ENCODE results near the gene SCN2A.
"Not testable (repeated sequence)": the region's sequence is repeated elsewhere in the genome, so short reads cannot be mapped to it uniquely, and the experiment has no call there.

Gene SCN2A

DNA sequence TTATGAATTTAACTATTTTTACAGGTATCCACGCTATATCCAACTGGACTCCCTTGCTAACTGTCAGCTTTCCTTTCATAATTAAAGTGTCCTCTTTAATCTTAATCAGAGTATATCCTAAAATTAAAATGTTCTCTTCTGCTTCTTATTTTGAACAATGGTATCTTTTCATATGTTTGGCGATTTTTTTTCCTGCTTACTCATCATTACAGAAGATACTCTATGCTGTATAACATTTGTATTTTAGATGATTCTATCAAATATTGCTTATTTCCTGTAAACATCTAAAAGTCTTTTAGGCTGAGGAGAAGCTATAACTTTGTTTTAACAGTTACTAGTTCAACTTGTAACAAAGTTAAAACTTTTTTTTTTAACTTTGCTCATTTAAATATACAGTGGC lies 17.4 kb downstream of the SCN2A start:
- no peak for DNase-seq

- not testable (repeated sequence) for DNase-seq
Measured at GRCh38 chr2:165260347-165260746, 21.1 kb downstream of the SCN2A start.

DNA sequence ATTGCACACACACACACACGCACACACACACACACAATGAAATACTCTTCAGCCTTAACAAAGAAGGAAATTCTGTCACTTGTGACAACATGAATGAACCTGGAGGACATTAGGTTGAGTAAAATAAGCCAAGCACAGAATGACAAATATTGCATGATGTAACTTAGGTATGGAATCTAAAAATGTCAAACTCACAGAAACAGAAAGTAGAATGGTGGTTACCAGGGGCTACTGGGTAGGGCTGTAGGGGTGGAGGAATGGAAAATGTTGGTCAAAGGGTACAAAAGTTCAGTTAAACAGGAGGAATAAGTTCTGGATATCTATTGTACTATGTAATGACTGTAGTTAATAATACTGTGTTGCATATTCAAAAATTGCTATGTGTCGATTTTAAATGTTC lies 29.5 kb downstream of the SCN2A start:
- DNase-seq: no peak

GRCh38 chr2:165273176-165273575 lies 34.0 kb downstream of the SCN2A start:
- DNase-seq: no peak

DNA sequence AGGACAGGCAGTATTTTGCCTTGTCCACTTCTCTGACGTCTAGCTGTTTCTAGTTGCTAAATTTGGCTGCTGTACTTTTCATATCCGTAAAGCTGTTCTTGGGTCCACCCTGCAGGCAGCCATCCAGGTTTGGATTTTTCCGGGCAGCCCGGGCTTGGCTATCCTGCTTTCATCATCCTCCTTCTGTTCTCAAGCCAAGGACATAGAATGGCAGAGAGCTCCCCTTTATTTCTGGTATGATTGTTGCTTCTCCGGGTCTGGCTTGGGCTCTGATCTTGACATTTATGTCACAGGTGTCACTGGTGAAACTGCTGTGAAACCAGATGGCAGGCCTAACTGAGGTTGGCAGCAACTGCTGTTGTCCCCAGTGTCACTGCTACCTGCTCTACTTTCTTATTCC lies 35.5 kb downstream of the SCN2A start:
- no peak for DNase-seq

GRCh38 chr2:165275932-165276331 lies 36.7 kb downstream of the SCN2A start:
- no peak for DNase-seq

GRCh38 chr2:165277295-165277694 lies 38.1 kb downstream of the SCN2A start:
- DNase-seq: no peak

GRCh38 chr2:165277860-165278656 lies 38.8 kb downstream of the SCN2A start:
- DNase-seq: no peak

DNA sequence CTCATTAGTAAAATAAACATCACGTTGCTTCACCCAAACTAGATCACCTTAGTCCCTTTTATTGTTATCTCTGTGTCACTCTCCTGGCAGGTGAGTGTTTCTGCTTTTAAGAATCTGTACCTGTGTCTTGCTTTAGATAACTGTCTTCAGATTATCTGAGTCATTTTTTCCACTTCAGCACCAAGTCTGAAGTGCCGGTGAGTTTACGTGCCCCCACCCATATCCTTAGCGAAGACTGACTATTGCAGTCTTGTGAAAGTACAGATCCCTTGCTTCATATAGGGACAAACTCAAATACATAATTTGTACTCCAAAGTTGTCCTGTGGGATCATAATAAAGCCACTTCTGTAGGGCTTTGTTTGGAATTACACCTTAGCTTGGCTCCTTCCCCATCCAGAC lies 41.1 kb downstream of the SCN2A start:
- no peak for DNase-seq

DNA sequence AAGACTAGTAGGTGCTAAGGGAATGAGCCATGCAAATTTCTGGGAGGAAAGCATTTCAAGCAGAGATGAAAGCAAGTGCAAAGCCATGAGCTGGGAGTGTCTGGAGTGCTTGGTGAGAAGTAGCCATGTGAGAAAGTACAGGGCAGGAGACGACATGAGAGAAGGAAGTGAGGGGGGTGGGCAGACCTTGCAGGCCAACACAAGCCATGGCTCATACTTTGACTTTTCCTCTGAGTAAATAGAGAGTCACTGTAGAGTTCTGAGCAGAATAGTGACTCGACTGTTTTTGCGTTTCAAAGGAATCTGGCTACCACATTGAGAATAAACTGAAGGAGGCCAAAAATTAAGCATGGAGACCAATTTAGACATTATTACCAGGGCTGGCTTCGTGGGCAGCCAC lies 42.2 kb downstream of the SCN2A start:
- no peak for DNase-seq

- no peak for DNase-seq
Measured at GRCh38 chr2:165283342-165283741, 44.1 kb downstream of the SCN2A start.

DNA sequence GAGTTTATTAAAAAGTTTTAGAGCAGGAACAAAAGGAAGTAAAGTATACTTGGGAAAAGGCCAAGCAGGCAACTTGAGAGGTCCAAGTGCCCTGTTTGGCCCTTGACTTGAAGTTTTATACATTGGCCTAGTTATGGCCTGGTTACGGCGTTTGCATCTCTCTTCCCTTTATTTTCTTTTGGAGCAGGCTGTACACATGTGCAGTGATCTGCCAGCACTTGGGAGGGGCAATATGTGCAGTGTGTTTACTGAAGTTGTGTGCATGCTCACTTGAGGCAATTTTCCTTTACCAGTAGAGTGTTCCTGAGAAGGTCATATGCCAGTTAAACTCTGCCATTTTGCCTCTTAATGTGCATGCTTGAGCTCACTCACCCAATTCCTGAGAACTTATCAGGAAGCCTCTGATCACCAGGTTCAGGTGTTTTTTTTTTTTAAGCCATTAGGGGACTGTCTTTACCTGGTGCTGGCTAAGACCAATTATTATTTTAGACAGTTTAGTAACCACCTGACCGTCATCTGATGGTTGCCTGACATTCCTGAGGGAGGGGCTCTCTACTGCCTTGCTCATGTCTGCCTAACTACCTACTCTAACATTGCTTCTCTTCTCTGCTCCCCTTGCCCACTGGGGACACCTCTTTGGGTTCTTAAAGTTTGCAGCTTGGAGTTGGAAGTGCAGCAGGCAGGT lies 48.0 kb downstream of the SCN2A start:
- no peak for DNase-seq

- no peak for DNase-seq
Measured at GRCh38 chr2:165289069-165289468, 49.9 kb downstream of the SCN2A start.

GRCh38 chr2:165293440-165294420 lies 54.5 kb downstream of the SCN2A start:
- DNase-seq: no peak

- DNase-seq: no peak
Measured at GRCh38 chr2:165294912-165295311, 55.7 kb downstream of the SCN2A start.

GRCh38 chr2:165295643-165296042 lies 56.4 kb downstream of the SCN2A start:
- DNase-seq: no peak

DNA sequence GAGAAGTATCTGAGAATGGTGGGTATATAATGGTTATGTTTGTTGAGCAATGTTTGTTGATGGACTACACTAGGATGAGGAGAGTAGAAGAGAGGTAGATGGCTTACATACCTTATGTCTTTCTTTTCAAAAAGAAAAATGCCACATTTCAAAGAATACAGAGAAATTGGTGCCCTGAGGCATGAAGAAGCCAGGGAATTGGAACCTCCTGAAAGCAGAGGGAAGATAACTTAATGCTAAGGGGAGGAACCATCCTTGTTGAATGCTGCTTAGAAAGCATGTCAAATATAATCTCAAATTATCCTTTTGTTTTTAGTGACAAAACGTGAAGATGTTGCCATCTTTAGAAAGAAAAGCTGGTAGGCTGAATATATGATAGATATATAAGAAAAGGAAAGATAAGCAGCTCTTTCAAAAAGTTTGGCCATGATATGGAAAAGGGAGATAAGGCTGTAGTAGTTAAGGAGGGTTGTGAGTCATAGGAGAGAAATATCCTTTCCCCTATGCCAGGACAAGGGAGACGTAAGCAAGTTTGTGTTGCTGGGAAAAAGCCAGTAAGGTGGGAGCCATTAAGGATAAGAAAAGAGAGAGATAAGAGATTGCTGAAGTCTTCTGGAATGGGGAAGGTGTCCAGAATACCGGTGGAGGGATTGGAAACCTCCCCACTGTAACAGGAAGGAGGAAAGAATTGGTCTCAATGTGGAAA lies 66.3 kb downstream of the SCN2A start:
- DNase-seq: no peak

GRCh38 chr2:165307317-165307716 lies 68.1 kb downstream of the SCN2A start:
- DNase-seq: no peak

- DNase-seq: no peak
Measured at GRCh38 chr2:165311949-165312348, 72.7 kb downstream of the SCN2A start.

DNA sequence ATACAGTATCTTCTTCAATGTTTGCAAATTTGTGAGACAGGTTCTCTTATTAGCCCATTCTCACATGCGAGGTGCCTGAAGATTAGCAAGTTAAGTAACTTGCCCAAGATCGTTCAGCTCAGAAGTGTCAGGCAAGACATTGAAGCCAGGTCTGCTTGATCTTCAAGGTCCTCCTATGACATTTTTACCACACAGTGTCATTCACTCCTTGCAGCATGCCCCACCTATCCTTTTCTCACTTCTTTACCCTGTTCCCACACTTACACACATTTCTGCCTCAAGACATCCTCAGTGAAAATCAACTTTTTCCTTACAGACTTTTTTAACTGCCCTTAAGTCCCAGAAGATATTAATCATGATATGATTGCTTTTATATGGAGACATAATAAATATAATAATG lies 73.8 kb downstream of the SCN2A start:
- no peak for DNase-seq

DNA sequence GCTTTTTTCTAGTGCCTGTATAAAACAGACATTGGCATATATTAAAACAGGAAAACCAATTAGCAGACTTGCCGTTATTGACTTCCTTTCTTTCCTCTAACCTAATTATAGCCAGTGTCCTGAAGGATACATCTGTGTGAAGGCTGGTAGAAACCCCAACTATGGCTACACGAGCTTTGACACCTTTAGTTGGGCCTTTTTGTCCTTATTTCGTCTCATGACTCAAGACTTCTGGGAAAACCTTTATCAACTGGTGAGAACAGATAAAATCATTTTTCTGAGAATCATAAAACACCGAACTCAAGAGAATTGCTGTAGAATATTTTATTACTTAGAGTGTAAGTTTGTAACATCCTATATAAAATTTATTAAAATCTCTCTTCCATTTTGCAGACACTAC lies 74.3 kb downstream of the SCN2A start:
- DNase-seq: no peak

DNA sequence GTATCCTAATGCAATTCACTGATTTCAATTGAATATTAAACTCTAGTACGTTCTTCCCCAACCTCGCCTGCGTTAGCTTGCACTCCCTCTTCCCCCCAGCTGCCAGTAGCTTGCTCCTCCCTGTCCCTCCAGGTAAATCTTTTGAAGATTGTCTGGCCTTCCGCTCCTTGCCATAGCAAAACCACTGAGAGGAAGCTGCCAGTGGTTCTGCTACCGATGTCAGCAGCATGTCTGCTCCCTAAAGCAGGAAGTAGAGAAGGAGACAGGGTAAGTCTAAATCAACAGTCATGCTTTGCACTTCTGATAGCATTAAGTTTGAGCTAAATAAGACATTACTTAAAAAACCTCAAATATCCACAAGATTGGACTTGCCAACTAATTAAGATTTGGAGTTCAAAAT lies 89.1 kb downstream of the SCN2A start:
- DNase-seq: no peak

DNA sequence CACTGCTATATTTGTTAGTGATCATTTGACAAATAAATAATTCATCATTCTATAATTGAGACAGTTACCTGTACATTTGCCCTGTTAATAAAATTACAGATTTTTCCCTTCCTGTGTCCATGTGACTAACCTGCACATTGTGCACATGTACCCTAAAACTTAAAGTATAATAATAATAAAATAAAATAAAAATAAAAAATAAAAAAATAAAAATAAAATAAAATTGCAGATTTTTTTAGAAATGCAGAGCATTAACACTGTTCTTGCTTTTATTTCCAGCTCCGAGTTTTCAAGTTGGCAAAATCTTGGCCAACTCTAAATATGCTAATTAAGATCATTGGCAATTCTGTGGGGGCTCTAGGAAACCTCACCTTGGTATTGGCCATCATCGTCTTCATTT lies 105.1 kb downstream of the SCN2A start:
- DNase-seq: not testable (repeated sequence)

Data from activated CD4-positive, CD25-positive, alpha-beta regulatory T cell treated with anti-CD3 and anti-CD28 coated beads, Interleukin-2, amount 50 U/mL, for 72 hours (primary cell).